Osteocyte (in vitro differentiated cells): ENCODE results near the gene PDE3A. TPM values are rescaled to one million over a fixed set of nuclear protein-coding genes. Genes with fewer than 3 reads are reported as not detected.

Source experiments
- DNase-seq: peaks from one replicate; pipeline ENCODE4 v3.0.0; 2021; ENCODE audit warnings: mixed read lengths; ENCODE audit not compliant: unreplicated experiment; ENCODE audit errors: extremely low spot score
- H3K27ac Mint-ChIP-seq: one replicate; pipeline ENCODE4 v1.8.0; 2021; ENCODE audit warnings: mild to moderate bottlenecking, mixed read lengths; ENCODE audit not compliant: unreplicated experiment
- H3K27me3 Mint-ChIP-seq: one replicate; pipeline ENCODE4 v1.8.0; 2021; ENCODE audit warnings: mixed read lengths; ENCODE audit not compliant: unreplicated experiment
- H3K36me3 Mint-ChIP-seq: one replicate; pipeline ENCODE4 v1.8.0; 2021; ENCODE audit warnings: mixed read lengths; ENCODE audit not compliant: unreplicated experiment
- H3K4me1 Mint-ChIP-seq: one replicate; pipeline ENCODE4 v1.8.0; 2021; ENCODE audit warnings: mixed read lengths; ENCODE audit not compliant: unreplicated experiment
- H3K4me3 Mint-ChIP-seq: one replicate; pipeline ENCODE4 v1.8.0; 2021; ENCODE audit warnings: mild to moderate bottlenecking, moderate library complexity, mixed read lengths; ENCODE audit not compliant: unreplicated experiment
- H3K9me3 Mint-ChIP-seq: one replicate; pipeline ENCODE4 v1.8.0; 2021; ENCODE audit warnings: mixed read lengths; ENCODE audit not compliant: unreplicated experiment
- CTCF ChIP-seq: fragments of 200-600 bp; sonication (generic); IDR thresholded peaks from 2 replicates; pipeline ENCODE4 v1.5.0; 2021; ENCODE audit warnings: antibody characterized with exemption, mild to moderate bottlenecking, moderate library complexity
- total RNA-seq: library from RNA; stranded (reverse); gene quantifications from 2 replicates; pipeline ENCODE4 v1.2.1, GENCODE V29; 2021

PDE3A gene
- total RNA-seq, 1 donor from 2014 or later: 27.8 TPM

GRCh38 chr12:20557096-20557495 lies 188.8 kb downstream of the PDE3A start:
- no peak overlapping the region for H3K27ac Mint-ChIP-seq
- H3K36me3 Mint-ChIP-seq: peaks cover 4% of the 10 kb centered on the region
- H3K4me1 Mint-ChIP-seq: peaks cover 15% of the 10 kb centered on the region
- no peak overlapping the region for H3K4me3 Mint-ChIP-seq
- no peak for DNase-seq
- no peaks in the 10 kb centered on the region for H3K9me3 Mint-ChIP-seq
- no peak for TF ChIP-seq CTCF
- no peaks in the 10 kb centered on the region for H3K27me3 Mint-ChIP-seq

- H3K27ac Mint-ChIP-seq: no peak overlapping the region
Measured at GRCh38 chr12:20560935-20561334, 192.6 kb downstream of the PDE3A start.

GRCh38 chr12:20561871-20562270 lies 193.5 kb downstream of the PDE3A start:
- peaks cover 29% of the 10 kb centered on the region for H3K4me1 Mint-ChIP-seq
- no peak for DNase-seq
- H3K4me3 Mint-ChIP-seq: no peak overlapping the region
- TF ChIP-seq CTCF: no peak
- no peaks in the 10 kb centered on the region for H3K27me3 Mint-ChIP-seq
- H3K9me3 Mint-ChIP-seq: no peaks in the 10 kb centered on the region
- peaks cover 3% of the 10 kb centered on the region for H3K36me3 Mint-ChIP-seq
- peak overlapping the region; percentile 4 for H3K27ac Mint-ChIP-seq

More at GRCh38 chr12:20560935-20561334, 192.6 kb downstream of the PDE3A start:
- H3K4me3 Mint-ChIP-seq: no peak overlapping the region
- H3K27me3 Mint-ChIP-seq: no peaks in the 10 kb centered on the region
- DNase-seq: no peak
- peaks cover 23% of the 10 kb centered on the region for H3K4me1 Mint-ChIP-seq
- TF ChIP-seq CTCF: no peak
- peaks cover 3% of the 10 kb centered on the region for H3K36me3 Mint-ChIP-seq
- no peaks in the 10 kb centered on the region for H3K9me3 Mint-ChIP-seq

- Mint-ChIP-seq H3K4me3 (no peak overlapping the region), H3K9me3 (no peaks in the 10 kb centered on the region), H3K27ac (peak overlapping the region; percentile 34), H3K36me3 (peaks cover 4% of the 10 kb centered on the region), H3K4me1 (peaks cover 38% of the 10 kb centered on the region), H3K27me3 (no peaks in the 10 kb centered on the region)
- TF ChIP-seq CTCF: no peak
- no peak for DNase-seq
Measured at GRCh38 chr12:20567413-20567812, 199.1 kb downstream of the PDE3A start.

- no peak overlapping the region for H3K4me3 Mint-ChIP-seq
- H3K27me3 Mint-ChIP-seq: no peaks in the 10 kb centered on the region
- no peak for TF ChIP-seq CTCF
- H3K4me1 Mint-ChIP-seq: peaks cover 23% of the 10 kb centered on the region
- no peaks in the 10 kb centered on the region for H3K9me3 Mint-ChIP-seq
- no peak for DNase-seq
- peak overlapping the region; percentile 18 for H3K27ac Mint-ChIP-seq
- H3K36me3 Mint-ChIP-seq: peaks cover 5% of the 10 kb centered on the region
Measured at GRCh38 chr12:20572451-20572850, 204.1 kb downstream of the PDE3A start.
